ENCODE measurements around the gene FIGNL2.

Gene FIGNL2

GRCh38 chr12:51868821-51869495, 20.4 kb upstream of the FIGNL2 start:
- no peak overlapping the region for H3K4me3 ChIP-seq (ENCODE audit: low read depth, low read length)
- 0 out of 2 replicates have a peak, but pooled peaks have one; percentile 12 for TF ChIP-seq MAX (IDR thresholded peaks at IDR 0.05; ENCODE audit: low read depth, low read length)
- no peak; the same call in 1 of the 2 replicates for TF ChIP-seq MYC (IDR thresholded peaks at IDR 0.05; ENCODE audit: low read depth, low read length)

GRCh38 chr12:51867796-51868428, 19.4 kb upstream of the FIGNL2 start:
- no peak overlapping the region for H3K4me3 ChIP-seq (ENCODE audit: low read depth, low read length)
- TF ChIP-seq MAX (IDR thresholded peaks at IDR 0.05; ENCODE audit: low read depth, low read length) (no peak), CTCF (IDR thresholded peaks at IDR 0.05; ENCODE audit: low read depth, low read length) (no peak), POLR2A (IDR thresholded peaks at IDR 0.05; ENCODE audit: extremely low read depth, insufficient read length) (no peak), MYC (IDR thresholded peaks at IDR 0.05; ENCODE audit: low read depth, low read length) (no peak)
- no peak for DNase-seq (ENCODE audit: low read depth)

More at GRCh38 chr12:51868821-51869495, 20.4 kb upstream of the FIGNL2 start:
- DNase-seq (ENCODE audit: low read depth) = peak; percentile 58

- no peak for TF ChIP-seq MAX (IDR thresholded peaks at IDR 0.05; ENCODE audit: low read depth, low read length)
- no peak for TF ChIP-seq CTCF (IDR thresholded peaks at IDR 0.05; ENCODE audit: low read depth, low read length)
- no peak for TF ChIP-seq MYC (IDR thresholded peaks at IDR 0.05; ENCODE audit: low read depth, low read length)
- TF ChIP-seq POLR2A (IDR thresholded peaks at IDR 0.05; ENCODE audit: extremely low read depth, insufficient read length) = no peak
- no peak overlapping the region for H3K4me3 ChIP-seq (ENCODE audit: low read depth, low read length)
- no peak for DNase-seq (ENCODE audit: low read depth)
Observed at GRCh38 chr12:51867371-51867770, 18.9 kb upstream of the FIGNL2 start.

- DNase-seq (ENCODE audit: low read depth) = no peak
- H3K4me3 ChIP-seq (ENCODE audit: low read depth, low read length) = no peak overlapping the region
- TF ChIP-seq MYC (IDR thresholded peaks at IDR 0.05; ENCODE audit: low read depth, low read length) (no peak), CTCF (IDR thresholded peaks at IDR 0.05; ENCODE audit: low read depth, low read length) (no peak), POLR2A (IDR thresholded peaks at IDR 0.05; ENCODE audit: extremely low read depth, insufficient read length) (no peak)
Observed at GRCh38 chr12:51866762-51867161, 18.2 kb upstream of the FIGNL2 start.

GRCh38 chr12:51866324-51866723, 17.8 kb upstream of the FIGNL2 start:
- no peak for TF ChIP-seq MYC (IDR thresholded peaks at IDR 0.05; ENCODE audit: low read depth, low read length)
- H3K4me3 ChIP-seq (ENCODE audit: low read depth, low read length) = no peak overlapping the region

GRCh38 chr12:51865757-51866270, 17.3 kb upstream of the FIGNL2 start:
- H3K4me3 ChIP-seq (ENCODE audit: low read depth, low read length) = no peak overlapping the region
- TF ChIP-seq MYC (IDR thresholded peaks at IDR 0.05; ENCODE audit: low read depth, low read length) = no peak
- TF ChIP-seq CTCF (IDR thresholded peaks at IDR 0.05; ENCODE audit: low read depth, low read length) = no peak
- TF ChIP-seq MAX (IDR thresholded peaks at IDR 0.05; ENCODE audit: low read depth, low read length) = no peak
- no peak for TF ChIP-seq POLR2A (IDR thresholded peaks at IDR 0.05; ENCODE audit: extremely low read depth, insufficient read length)
- DNase-seq (ENCODE audit: low read depth) = no peak

More at GRCh38 chr12:51866324-51866723, 17.8 kb upstream of the FIGNL2 start:
- DNase-seq (ENCODE audit: low read depth) = no peak
